Retina (tissue), 1 donor: Measurements from ENCODE around the gene RASGEF1C.
"Not testable (repeated sequence)": the region's sequence is repeated elsewhere in the genome, so short reads cannot be mapped to it uniquely, and the experiment has no call there.

Source experiments
- DNase-seq: peaks from one replicate; pipeline ENCODE4 v3.0.0-alpha.2; 2016

RASGEF1C gene

DNA sequence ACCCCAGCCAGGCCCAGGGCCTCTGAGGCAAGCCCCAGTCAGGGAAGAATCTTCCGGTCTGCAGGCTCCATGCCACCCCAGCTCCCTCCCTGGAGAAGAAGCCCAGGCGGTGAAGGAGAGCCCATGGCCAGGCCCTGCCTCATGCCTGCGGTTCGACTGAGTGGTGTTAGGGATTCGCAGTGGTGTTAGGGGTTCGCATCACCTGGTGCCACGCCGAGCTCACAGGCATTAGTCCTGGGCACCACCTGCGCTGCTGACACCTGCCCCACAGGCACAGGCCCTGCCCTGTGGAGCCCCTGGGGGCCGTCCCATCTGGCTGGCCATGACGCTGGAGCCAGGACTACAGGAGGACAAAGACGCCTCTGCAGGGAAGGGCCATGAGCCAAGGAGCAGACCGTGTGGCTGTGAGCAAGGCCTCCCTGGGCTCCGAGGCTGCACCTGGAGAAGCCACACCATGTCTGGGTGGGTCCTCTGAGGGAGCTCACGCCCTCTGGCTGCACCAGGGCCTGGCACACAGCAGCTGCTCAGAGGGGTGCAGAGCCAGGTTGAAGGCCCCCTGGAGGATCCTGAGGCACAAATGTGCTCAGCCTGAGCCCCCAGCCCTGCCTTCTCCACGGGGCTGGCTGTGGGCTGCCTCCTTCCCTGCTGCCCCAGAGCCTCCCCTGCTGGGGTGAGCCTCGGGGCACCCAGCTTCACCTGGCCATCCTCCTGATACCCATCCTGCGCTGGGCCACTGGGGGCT is 109.8 kb downstream of the RASGEF1C start:
- no peak for DNase-seq

DNA sequence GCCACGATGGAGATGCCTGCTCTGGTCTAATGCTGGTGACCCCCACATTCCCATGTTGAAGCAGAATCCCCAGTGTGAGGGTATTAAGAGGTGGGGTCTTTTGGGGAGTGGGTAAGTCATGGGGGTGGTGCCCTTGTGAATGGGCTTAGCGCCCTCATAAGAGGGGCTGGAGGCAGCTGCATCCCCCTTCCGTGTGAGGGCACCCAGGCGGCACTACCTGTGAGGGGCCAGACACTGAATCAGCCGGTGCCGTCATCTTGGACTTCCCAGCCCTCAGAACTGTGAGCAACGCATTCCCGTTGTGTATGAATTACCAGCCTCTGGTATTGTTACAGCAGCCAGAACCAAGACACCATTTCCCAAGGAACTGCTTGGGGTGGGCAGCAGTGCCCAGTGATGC is 110.5 kb downstream of the RASGEF1C start:
- no peak for DNase-seq

DNA sequence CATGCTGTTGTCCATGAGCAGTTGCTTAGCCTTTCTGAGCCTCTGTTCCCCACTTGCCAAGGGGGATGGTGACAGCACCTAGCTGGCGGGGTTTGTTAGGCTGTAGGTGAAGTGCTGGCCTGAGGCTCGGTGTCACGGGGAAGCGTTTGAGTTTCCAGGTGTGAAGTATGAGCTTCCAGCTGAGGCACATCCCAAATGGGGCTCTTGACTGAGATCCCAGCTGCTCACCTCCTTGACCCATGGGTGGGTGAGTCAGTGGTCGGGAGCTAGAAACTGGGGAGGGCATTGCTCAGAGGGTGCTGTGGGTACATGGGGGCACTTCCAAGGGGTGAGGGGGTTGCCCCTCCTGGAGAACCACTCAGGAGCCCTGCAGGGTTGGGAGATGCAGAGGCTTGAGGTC is 111.1 kb downstream of the RASGEF1C start:
- no peak for DNase-seq

DNA sequence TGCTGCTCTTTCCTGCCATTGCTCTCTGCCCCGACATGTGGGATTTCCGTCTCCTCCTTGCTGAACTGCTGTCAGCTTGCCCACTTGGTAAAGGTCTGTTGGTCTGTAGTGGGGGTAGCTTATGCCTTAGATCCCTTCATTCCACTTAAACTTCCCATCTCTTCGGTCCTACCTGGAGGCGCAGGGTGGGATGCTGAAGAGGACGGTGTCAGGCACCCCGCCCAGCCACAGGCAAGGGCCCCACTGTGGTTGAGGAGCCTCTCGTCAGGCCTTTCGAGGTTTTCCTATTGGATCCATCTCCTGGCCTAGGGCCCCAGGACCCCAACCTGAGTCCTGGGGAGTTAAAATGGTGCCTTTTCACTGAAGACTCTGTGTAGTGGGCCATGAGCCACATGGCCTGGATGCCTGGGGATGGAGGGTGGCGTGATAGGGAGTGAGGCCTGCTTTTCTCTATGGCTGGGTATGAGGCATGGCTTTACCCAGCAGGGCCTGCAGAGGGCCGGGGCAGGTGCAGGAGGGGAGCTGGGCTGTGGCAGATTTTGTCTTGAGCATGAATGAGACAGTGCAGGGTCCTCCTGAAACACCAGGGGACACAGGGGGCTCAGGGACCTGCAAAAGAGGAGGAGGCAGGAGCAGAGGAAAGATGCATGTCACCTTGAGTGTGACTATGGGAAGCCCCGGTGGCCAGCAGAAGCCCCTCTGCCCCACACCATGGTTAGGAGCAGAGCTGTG is 111.7 kb downstream of the RASGEF1C start:
- no peak for DNase-seq

DNA sequence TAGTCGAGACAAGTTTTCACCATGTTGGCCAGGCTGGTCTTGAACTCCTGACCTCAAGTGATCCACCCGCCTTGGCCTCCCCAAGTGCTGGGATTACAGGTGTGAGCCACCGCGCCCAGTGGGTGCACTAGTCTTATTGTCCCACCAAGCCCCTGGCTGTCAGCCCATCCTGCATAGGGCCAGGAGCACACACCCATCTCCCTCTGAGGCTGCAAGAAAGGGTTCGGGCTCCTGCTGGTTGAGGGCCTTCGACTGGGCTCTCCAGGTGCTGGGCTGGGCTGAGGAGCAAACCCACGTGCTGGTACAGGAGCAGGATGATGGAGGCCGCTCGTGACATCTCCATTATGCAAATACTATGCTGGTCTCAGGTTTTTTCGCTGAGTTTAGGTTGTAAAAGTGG is 112.4 kb downstream of the RASGEF1C start:
- DNase-seq = no peak

DNA sequence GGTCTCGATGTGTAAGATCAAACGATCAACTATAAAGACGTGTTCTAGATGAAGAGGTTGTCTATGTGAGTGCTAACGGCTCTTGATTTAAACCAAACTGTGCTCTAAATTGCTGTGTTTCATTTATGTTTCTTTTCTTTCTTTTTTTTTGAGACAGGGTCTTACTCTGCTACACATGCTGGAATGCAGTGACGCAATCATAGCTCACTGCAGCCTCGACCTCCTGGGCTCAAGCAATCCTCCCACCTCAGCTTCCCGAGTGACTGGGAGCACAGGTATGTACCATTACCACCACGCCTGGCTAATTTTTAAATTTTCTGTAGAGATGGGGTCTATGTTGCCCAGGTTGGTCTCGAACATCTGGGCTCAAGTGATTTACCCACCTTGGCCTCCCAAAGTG is 113.5 kb downstream of the RASGEF1C start:
- DNase-seq = no peak

DNA sequence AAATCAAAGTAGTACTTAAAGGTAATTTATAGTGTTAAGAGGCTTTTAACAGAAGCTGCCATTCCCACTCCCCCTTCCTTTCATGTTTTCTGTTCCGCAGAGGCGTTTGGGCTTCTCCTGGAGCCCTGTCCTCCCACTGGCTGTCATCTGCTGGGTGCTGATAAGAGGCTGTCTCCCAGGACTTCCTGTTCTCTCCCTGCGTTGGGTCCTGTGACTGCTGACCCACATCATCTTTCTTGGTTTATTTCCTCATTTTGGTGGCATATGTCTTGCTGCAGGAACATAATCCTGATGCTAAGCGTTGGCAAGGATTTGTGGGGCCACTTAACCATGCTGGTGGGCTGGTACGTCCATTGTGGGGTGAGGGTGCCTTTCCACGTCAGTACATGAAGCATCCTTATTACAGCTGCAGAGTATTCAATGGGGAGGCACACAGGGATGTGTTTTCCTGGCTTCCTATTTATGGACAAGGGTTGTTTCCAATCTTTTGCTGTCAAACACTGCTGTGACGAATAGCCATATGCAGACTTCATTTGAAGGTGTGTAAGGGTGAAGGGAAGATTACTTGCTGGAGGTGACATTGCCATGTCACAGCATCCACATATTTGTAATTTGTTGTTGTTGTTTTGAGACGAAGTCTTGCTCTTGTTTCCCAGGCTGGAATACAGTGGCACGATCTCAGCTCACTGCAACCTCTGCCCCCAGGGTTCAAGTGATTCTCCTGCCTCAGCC is 115.2 kb downstream of the RASGEF1C start:
- DNase-seq = no peak

DNA sequence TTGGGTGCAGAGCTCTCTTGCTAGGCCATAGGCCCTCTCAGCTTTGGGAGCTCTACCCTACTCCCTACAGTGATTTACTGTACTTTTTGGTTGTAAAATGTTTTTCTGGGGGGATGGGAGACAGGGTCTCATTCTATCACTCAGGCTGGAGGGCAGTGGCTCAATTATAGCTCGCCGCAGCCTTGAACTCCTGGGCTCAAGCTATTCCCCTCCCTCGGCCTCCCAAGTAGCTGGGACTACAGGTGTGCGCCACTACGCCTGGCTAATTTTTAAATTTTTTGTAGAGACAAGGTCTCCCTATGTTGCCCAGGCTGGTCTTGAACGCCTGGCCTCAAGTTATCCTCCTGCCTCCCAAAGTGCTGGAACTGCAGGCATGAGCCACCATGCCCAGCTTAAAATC is 115.8 kb downstream of the RASGEF1C start:
- DNase-seq = no peak

DNA sequence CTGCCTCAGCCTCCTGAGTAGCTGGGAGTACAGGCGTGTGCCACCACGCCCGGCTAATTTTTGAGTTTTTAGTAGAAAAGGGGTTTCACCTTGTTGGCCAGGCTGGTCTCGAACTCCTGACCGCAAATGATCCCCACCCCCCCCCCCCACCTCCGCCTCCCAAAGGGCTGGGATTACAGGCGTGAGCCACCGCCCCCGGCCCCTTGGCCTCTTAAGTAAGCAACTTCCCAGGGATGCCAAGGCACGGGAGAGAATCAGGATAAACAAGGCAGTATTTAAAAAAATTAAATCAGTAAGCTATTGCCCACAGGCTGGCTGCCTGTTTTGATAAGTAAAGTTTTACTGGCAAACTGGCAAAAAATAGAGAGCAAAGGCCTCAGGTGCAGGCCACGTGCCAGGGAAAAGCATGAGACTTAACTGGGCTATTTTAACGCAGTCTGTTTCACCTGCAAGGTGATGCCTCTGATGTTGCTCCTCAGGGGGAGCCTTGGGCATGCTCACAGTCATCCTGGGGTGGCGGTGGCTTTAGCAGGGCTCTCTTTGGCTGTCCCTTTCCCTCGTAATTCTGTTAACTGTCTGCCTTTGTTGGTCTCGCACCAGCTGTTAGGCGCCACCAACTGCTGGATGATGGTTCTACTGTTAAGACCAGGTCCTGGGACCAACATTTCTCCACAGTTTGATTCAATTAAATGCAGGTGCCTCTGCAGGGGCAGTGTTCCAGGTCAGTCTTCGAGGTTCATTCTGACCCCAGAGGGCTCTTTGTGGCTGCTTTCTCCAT is 118.1 kb downstream of the RASGEF1C start:
- peak; percentile 67 for DNase-seq

DNA sequence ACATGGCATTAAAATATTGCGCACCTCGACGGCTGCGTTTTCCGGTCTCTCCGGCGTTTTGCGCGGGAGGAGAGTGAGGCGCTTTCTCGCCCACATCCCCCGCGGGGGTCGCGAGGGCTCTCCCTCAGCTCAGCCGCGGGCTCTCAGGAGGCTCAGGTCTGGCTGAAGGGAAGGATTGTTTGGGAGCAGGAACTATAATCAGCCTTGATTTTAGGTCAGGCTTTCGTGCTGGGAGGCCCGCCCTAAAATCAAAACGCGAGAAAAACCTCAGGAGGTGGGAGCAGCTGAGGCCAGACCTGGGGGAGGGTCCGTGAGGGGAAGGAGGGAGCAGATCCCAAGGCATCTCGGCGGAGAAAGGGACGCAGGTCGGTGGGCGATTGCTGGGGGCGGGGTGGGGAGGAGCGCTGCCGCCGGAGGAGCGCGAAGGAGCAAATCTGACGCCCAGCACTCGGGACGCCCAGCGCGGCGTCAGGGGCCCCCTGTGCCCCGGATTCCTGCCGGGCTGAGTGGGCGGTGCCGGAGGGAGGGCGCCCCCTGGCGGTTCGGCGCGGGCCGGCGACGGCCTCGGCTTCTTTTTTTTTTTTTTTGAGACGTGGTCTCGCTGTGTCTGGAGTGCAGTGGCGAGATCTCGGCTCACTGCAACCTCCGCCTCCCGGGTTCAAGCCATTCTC is 118.8 kb downstream of the RASGEF1C start:
- peak; percentile 95 for DNase-seq

DNA sequence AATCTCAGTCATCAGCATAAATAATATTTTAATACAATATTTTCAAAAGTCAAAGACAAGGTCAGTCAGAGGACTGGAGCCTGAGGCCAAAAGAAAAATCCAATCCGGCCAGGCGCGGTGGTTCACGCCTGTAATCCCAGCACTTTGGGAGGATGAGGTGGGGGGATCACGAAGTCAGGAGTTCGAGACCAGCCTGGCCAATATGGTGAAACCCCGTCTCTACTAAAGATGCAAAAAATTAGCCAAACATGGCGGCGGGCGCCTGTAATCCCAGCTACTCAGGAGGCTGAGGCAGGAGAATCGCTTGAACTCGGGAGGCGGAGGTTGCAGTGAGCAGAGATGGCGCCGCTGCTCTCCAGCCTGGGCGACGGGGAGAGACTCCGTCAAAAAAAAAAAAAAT is 119.4 kb downstream of the RASGEF1C start:
- not testable (repeated sequence) for DNase-seq

DNA sequence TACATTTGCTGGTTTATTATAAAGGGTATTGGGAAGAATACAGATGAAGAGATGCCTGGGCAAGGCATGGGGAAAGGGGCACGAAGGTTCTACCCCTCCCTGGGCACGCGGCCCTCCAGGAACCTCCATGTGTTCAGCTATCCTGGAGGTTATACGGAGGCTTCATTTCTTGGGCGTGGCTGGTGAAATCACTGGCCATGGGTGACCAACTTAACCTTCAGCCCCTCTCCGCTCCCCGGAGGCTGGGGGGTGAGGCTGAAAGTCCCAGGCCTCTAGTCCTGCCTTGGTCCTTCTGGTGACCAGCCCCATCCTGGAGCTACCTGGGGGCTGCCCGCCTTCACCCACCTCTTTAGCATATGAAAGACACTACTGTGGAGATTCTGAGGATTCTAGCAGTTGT is 120.5 kb downstream of the RASGEF1C start:
- no peak for DNase-seq

DNA sequence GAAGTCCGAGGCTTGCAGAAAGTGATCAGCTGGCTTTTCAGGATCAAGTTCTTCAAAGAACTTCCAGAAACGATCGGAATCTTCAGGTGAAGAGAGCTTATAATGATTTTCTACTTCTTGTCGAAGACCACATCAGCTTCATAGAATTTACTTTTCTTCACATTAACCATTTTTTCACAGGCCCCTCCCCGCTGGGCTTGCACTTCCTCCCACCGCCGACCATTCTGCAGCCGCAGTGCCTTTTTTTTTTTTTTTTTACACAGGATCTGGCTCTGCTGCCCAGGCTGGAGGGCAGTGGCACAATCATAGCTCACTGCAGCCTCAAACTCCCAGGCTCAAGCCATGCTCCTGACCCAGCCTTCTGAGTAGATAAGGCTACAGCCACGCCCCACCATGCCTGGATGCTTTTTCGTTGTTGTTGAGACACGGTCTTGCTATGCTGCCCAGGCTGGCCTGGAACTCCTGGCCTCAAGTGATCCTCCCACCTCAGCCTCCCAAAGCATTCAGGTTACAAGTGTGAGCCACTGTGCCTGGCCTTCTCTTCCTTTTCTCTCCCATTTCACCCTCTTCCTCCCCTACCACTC is 122.1 kb downstream of the RASGEF1C start:
- no peak for DNase-seq

DNA sequence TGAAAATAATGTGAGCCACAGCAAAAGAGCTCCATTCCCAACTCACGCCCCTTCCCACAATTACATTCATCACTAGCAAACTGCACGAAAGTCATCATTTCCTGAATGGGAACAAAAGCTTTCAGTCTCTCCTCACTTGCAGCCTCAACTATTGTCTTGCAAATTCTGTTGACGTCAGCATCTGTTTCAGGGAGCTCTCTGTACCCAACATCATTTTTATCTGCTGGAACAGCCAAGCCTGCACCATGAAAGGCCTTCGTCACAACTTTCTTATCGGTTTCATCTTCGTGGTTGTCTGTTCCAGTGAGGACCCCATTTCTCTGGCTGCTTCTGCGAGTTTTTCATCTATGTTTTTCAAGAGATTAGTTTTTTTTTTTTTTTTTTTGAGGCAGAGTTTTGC is 123.2 kb downstream of the RASGEF1C start:
- DNase-seq = no peak

DNA sequence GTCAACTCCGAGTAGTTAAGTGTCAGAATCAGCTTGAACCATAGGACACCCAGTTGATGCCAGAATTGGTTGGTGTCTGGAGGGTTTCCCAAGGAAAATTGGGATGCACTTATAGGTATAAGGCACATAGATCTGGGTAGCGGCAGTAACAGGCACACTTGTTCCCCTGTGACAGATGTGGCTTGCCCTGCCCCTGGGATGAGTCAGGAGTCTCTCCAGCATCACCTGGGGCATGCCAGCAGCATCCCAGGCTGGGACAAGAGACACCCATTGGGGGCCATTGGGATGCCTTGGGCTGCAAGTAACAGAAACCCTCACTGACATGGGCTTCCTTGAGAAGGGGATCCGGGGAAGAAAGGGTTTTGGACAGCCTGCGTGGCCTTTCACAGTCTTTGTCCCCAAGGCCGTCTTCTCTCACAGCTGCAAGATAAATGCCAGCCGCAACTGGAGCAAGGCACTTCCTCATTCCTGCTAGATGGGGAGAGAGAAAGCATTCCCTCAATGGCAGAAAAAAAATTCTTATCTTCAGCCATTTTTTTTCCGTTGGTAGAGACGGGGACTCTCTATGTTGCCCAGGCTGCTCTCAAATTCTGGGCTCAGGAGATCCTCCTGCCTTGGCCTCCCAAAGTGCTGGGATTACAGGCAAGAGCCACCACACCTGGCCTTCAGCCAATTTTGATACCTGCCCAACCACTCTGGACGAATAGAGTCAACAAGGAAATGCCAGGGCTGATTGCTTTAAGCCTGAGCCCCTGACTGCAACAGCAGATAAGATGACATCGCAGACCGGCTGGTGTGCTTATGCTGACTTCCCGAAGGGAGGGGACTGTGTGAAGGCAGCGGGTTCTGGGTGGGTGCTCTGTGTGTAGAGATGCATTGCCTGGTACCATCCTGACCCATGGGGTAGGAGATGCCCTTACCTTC is 124.1 kb downstream of the RASGEF1C start:
- no peak for DNase-seq

DNA sequence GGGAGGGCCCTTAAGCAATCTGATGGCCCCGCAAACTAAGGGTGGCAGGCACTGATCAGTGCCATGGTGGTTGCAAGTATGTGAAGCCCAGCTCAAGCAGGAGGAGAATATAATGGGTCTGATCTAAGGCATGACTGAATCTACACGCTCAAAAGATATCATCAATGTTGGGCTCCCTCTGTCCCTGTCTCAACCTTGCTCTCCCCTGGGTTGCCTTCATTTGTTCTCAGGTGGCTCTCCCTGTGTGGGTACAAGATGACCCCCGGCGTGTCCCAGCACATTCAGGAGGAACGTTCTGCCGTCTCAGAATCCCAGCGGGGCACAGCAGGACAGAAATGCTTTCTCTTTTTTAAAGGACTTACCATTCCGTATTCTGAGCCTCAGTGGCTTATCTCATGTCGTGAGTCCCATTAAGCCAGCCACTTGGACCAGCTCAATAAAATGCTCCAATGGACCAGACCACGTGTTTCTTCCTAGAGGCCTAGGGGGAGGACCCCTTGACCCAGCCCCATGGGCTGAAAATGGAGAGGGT is 125.4 kb downstream of the RASGEF1C start:
- DNase-seq = no peak

DNA sequence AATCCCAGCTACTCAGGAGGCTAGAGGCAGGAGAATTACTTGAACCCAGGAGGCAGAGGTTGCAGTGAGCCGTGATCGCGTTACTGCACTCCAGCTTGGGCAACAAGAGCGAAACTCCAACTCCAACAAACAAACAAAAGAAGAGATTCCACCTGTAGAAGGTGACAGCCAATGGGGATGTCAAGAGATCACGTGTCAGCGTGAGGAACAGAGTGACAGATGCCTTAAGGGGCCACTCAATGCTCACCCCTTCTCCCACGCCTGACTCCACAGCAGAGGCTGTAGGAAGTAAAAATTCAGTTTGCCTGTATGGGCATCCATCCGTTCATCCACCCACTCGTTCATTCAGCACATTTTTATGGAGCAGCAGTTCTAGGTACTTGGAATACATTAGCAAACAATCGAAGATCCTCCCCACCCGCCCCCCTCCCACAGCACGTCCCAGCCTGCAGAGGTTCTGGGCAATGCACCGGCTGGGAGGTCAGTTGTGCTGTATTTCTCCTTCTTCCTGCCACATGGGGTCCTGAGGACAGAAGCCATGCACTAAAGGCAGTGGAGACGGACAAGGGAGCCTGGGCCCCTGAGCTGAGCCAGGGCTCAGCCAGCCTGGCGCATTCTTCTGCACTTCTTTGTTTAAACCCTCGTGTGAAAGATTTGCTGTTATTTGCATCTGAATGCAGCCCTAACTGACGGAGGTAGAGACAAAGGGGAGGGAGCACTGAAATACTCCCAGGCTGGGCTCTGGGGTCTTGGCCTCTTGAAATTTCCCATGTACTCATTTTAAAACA is 126.2 kb downstream of the RASGEF1C start:
- DNase-seq = peak; percentile 70

DNA sequence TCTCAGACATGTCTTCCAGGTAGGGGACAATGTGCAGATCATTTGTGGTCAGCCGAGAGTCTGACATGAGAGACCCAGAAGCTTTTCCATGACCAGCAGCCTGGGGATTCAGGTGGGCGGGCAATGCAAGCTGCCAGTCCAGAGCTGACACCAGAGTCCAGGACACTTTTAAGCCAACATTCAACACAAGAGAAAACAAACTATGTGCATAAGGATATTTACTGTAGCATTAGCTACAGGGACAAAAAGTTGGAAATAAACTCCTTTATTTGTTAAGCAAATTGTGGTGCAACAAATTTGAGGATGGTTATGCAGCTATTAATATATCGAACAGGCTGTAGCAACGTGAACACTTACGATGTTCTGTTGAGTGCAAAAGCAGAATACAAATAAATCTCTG is 127.5 kb downstream of the RASGEF1C start:
- DNase-seq = no peak

DNA sequence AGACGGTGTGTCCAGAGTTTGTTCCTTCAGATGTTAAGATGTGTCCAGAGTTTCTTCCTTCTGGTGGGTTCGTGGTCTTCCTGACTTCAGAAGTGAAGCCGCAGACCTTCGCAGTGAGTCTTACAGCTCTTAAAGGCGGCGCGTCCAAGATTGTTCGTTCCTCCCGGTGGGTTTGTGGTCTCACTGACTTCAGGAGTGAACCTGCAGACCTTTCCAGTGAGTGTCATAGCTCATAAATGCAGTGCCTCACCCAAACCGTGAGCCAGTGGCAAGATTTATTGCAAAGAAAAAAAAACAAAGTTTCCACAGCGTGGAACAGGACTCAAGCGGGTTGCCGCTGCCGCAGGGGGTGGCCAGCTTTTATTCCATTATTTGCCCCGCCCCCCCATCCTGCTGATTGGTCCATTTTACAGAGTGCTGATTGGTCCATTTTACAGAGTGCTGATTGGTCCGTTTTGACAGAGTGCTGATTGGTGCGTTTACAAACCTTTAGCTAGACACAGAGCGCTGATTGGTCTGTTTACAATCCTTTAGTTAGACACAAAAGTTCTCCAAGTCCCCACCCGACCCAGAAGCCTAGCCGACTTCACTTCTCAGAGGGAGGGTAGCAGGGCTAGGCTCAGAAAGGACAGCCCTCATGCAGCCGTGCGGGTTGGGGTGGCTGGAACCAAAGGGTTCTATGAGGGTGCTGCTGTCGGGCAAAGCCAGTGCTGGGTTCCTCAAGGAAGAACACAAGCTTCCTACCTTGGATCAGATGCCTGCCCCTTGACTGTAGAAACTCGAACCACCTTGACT is 128.3 kb downstream of the RASGEF1C start:
- no peak for DNase-seq
